GM10248 (cell line): ENCODE data around the gene RPH3AL.

ENCODE experiments used
- CTCF ChIA-PET: fragments of 300-600 bp; sonication (Branson Sonifier 250); formaldehyde crosslinking; extraction: SDS; loops from one replicate; lab custom pipeline; 2021; ENCODE audit warnings: antibody characterized with exemption; lab: Yijun Ruan, JAX
- POLR2A ChIA-PET: fragments of 350-650 bp; sonication (Branson Sonifier 250); formaldehyde crosslinking; extraction: SDS; loops from one replicate; lab custom pipeline; 2020; ENCODE audit warnings: antibody characterized with exemption; lab: Yijun Ruan, JAX
- DNase-seq: peaks from one replicate; pipeline ENCODE4 v3.0.0; 2012; ENCODE audit errors: extremely low spot score
- CTCF ChIP-seq: IDR thresholded peaks from 2 replicates; pipeline ENCODE4 v1.5.1; 2012; ENCODE audit warnings: mild to moderate bottlenecking, low read depth; ENCODE audit errors: extremely low read depth, missing control alignments, control extremely low read depth

Gene RPH3AL

DNA sequence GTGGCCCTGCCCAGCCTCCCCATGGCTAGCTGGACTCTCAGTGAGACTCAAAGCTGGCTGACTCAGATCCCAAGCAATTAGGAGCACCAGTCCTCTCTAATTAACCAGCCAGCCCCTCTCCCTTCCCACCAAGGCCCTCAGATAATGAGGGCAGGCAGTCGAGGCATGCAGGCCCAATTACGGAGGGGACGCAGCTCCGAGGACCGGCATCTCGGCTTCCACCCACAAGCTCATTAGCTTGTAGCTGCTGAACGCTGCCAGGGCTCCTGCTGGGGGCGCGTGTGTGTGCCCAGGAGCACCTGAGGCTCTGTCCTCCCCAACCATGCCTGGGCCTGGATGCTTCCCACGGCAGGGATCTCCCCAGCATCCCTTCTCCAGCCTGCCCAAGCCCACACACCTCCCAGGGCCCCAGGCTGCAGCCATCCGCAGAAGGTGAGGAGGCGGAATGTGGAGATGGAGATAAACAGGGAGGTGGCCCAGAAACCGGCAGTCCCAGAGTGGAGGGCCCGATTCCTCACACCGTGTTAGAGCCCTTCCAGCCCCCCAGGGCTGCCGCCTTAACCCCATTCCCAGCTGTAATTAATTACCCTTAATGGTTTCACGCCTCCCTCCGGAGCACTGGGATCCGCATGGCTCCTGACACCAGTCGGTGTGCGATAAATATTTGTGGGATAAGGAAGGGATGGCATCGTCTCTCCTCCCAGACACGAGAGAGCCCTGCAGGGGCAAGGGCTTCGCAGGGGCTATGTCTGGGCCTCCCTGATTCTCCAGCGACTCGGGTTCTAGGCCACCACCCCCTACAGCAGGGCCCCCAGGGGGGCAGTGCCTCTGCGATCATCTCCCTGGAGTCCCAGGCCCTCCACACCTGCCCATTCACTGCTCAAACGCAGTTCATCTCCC is 42.2 kb downstream of the RPH3AL start:
- TF ChIP-seq CTCF = no peak
- ChIA-PET CTCF (no interaction called here), POLR2A (no interaction called here)
- no peak for DNase-seq

- no peak for DNase-seq
- ChIA-PET CTCF (interaction anchor here (0.7 kb wide), 1 partner anchor 13 kb away, joined by 3 read pairs; no protein-coding TSS in a partner anchor), POLR2A (no interaction called here)
- TF ChIP-seq CTCF = no peak
These were observed 43.2 kb downstream of the RPH3AL start for GRCh38 chr17:309361-309888.

DNA sequence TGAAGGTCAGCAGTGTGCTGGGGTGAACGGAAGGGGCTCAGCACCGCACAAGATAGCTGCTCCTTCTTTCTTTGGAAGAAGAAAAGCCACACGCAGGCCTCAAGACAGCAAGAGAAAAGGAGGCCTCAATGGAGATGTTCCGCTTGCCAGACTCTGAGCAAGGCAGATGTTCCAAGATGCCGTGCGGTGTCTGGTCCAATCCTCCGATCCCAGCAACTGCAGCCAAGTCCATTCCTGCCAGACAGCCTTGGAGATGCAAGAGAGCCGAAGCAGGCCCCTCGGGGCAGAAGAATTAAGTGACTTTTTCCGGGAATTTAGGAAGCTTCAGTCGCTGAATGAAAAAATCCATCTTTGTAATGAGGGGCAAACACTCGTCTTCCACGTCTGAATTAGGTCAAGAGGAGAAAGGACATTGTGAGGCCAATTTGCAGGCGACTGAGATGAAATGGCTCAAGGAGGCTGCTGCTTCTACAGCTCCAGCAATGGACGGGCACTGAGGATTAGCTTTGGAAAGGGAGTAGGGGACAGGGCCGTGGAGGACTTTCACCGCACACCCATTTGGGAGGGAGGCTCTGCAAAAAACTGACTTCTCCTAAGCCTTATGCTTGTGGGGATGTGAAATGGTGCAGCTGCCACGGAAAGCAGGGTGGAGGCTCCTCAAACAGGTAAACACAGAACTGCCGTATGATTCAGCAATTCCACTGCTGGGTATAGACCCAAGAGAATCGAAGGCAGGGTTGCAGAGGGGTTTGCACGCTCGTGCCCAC is 44.7 kb downstream of the RPH3AL start:
- ChIA-PET CTCF (no interaction called here), POLR2A (no interaction called here)
- no peak for DNase-seq
- no peak for TF ChIP-seq CTCF

DNA sequence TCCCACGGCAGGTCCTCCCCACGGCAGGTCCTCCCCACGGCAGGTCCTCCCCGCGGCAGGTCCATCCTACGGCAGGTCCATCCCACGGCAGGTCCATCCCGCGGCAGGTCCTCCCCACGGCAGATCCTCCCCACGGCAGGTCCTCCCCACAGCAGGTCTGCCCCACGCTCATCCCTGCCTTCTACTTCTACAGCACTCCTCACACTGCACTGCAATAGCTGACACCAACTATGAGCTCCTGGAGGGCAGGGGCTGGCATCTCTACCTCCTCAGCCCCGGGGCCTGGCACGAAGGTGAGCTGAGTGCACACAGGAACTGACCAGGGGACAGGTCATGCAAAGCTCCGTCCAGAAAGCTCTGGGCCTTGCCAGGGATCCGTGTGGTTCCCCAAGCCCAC is 45.3 kb downstream of the RPH3AL start:
- no peak for DNase-seq
- CTCF ChIA-PET = no interaction called here
- POLR2A ChIA-PET = no interaction called here
- TF ChIP-seq CTCF = no peak

- CTCF ChIA-PET = no interaction called here
- POLR2A ChIA-PET = no interaction called here
- DNase-seq = no peak
- no peak for TF ChIP-seq CTCF
These were observed 45.9 kb downstream of the RPH3AL start for GRCh38 chr17:306536-307294.

GRCh38 chr17:306116-306515 is 46.5 kb downstream of the RPH3AL start:
- DNase-seq = no peak
- no peak for TF ChIP-seq CTCF
- ChIA-PET POLR2A (interaction anchor here (0.6 kb wide), 1 partner anchor 70 kb away, joined by 12 read pairs; no protein-coding TSS in a partner anchor), CTCF (no interaction called here)
